Trophoblast cell (in vitro differentiated cells and primary cell): ENCODE measurements around the gene MBOAT1.

Source experiments
- DNase-seq, 2 donors: peaks; one replicate each; pipeline ENCODE4 v3.0.0-alpha.2; 2016
- H2AFZ ChIP-seq: 2 replicates; pipeline ENCODE4 v1.6.1; 2013; ENCODE audit warnings: low read length, moderate library complexity, mild to moderate bottlenecking; ENCODE audit not compliant: insufficient read depth, poor library complexity
- H2AK5ac ChIP-seq: 2 replicates; pipeline ENCODE4 v1.6.1; 2013; ENCODE audit warnings: mild to moderate bottlenecking, low read length
- H2BK120ac ChIP-seq: 2 replicates; pipeline ENCODE4 v1.6.1; 2013; ENCODE audit warnings: low read length, mild to moderate bottlenecking, moderate library complexity; ENCODE audit not compliant: insufficient read depth, poor library complexity
- H2BK12ac ChIP-seq: 2 replicates; pipeline ENCODE4 v1.6.1; 2013; ENCODE audit warnings: mild to moderate bottlenecking, low read length, moderate library complexity
- H2BK5ac ChIP-seq: 2 replicates; pipeline ENCODE4 v1.6.1; 2013; ENCODE audit warnings: low read length, low read depth, moderate library complexity, mild to moderate bottlenecking; ENCODE audit not compliant: poor library complexity
- H3K14ac ChIP-seq: 2 replicates; pipeline ENCODE4 v1.6.1; 2013; ENCODE audit warnings: mild to moderate bottlenecking, low read length
- H3K18ac ChIP-seq: 2 replicates; pipeline ENCODE4 v1.6.1; 2013; ENCODE audit warnings: mild to moderate bottlenecking, low read length
- H3K23ac ChIP-seq: 2 replicates; pipeline ENCODE4 v1.6.1; 2013; ENCODE audit warnings: low read length
- H3K27ac ChIP-seq: 2 replicates; pipeline ENCODE4 v1.5.1; 2013; ENCODE audit warnings: low read depth, mild to moderate bottlenecking, inconsistent platforms, low read length, moderate library complexity
- H3K27me3 ChIP-seq: 2 replicates; pipeline ENCODE4 v1.6.1; 2013; ENCODE audit warnings: inconsistent platforms, mild to moderate bottlenecking, low read length, moderate library complexity; ENCODE audit not compliant: insufficient read depth
- H3K36me3 ChIP-seq, 2 experiments: 1 replicate in 1 of 2; 2 replicates in 1 of 2; pipeline ENCODE4 v1.6.1; 2013; ENCODE audit warnings: low read length in 2 of 2, mild to moderate bottlenecking in 2 of 2, moderate library complexity in 1 of 2; ENCODE audit not compliant: insufficient read depth in 2 of 2, control insufficient read depth in 1 of 2
- H3K4ac ChIP-seq: 2 replicates; pipeline ENCODE4 v1.6.1; 2013; ENCODE audit warnings: low read depth, mild to moderate bottlenecking, low read length, moderate library complexity
- H3K4me1 ChIP-seq, 2 experiments: 1 replicate in 1 of 2; 2 replicates in 1 of 2; pipeline ENCODE4 v1.6.1; 2013; ENCODE audit warnings: low read length in 2 of 2, mild to moderate bottlenecking in 2 of 2, moderate library complexity in 1 of 2; ENCODE audit not compliant: insufficient read depth in 2 of 2, control insufficient read depth in 1 of 2
- H3K4me2 ChIP-seq: 2 replicates; pipeline ENCODE4 v1.6.1; 2013; ENCODE audit warnings: inconsistent platforms, mild to moderate bottlenecking, low read length, moderate library complexity
- H3K4me3 ChIP-seq: 2 replicates; pipeline ENCODE4 v1.5.1; 2013; ENCODE audit warnings: mild to moderate bottlenecking, low read depth, low read length, inconsistent platforms
- H3K79me1 ChIP-seq: one replicate; pipeline ENCODE4 v1.6.1; 2013; ENCODE audit warnings: low read length
- H3K79me2 ChIP-seq: 2 replicates; pipeline ENCODE4 v1.6.1; 2013; ENCODE audit warnings: low read length, mild to moderate bottlenecking; ENCODE audit not compliant: control insufficient read depth, insufficient read depth, poor library complexity
- H3K9ac ChIP-seq: 2 replicates; pipeline ENCODE4 v1.6.1; 2013; ENCODE audit warnings: mild to moderate bottlenecking, low read length
- H3K9me3 ChIP-seq: 2 replicates; pipeline ENCODE4 v1.6.1; 2013; ENCODE audit warnings: low read depth, mild to moderate bottlenecking, control low read depth, inconsistent platforms, low read length; ENCODE audit not compliant: insufficient read depth
- H4K12ac ChIP-seq: 2 replicates; pipeline ENCODE4 v1.6.1; 2013; ENCODE audit warnings: low read depth, mild to moderate bottlenecking, low read length, moderate library complexity
- H4K8ac ChIP-seq: 2 replicates; pipeline ENCODE4 v1.6.1; 2013; ENCODE audit warnings: low read depth, mild to moderate bottlenecking, low read length, moderate library complexity
- H4K91ac ChIP-seq: one replicate; pipeline ENCODE4 v1.6.1; 2013; ENCODE audit warnings: low read depth, mild to moderate bottlenecking, low read length, moderate library complexity
- WGBS: extraction: QIAGEN DNeasy Blood & Tissue Kit; methylation state at CpG from one replicate; pipeline ENCODE4 v1.1.7; 2013; ENCODE audit warnings: missing lambda C conversion rate; ENCODE audit not compliant: insufficient read length, insufficient coverage; ENCODE audit errors: extremely low coverage; 5-methylcytosine and 5-hydroxymethylcytosine counted together

The MBOAT1 gene

GRCh38 chr6:20068421-20068988 is 143.8 kb downstream of the MBOAT1 start:
- H3K79me1 ChIP-seq, result no peaks in the 10 kb centered on the region
- no peak overlapping the region for H4K91ac ChIP-seq
- H4K8ac ChIP-seq, result no peak overlapping the region
- H3K79me2 ChIP-seq, result no peaks in the 10 kb centered on the region
- no peak for DNase-seq
- H2AFZ ChIP-seq, result no peak overlapping the region
- H4K12ac ChIP-seq, result no peak overlapping the region
- no CpG with 5 or more reads among the region's 10 CpGs for WGBS
- no peak overlapping the region for H3K4me2 ChIP-seq
- H3K27ac ChIP-seq, result no peak overlapping the region
- H3K4me1 ChIP-seq, result no peaks in the 10 kb centered on the region
- H3K27me3 ChIP-seq, result no peaks in the 10 kb centered on the region
- H2BK12ac ChIP-seq, result no peak overlapping the region
- H3K36me3 ChIP-seq, result no peaks in the 10 kb centered on the region
- H3K9me3 ChIP-seq, result no peaks in the 10 kb centered on the region
- no peak overlapping the region for H3K23ac ChIP-seq
- H3K14ac ChIP-seq, result no peak overlapping the region
- H2AK5ac ChIP-seq, result no peak overlapping the region
- H2BK5ac ChIP-seq, result no peak overlapping the region
- no peak overlapping the region for H3K4ac ChIP-seq
- H3K4me3 ChIP-seq, result no peak overlapping the region
- no peak overlapping the region for H3K18ac ChIP-seq
- H2BK120ac ChIP-seq, result no peak overlapping the region
- no peak overlapping the region for H3K9ac ChIP-seq

- Histone ChIP-seq H3K4me2 (no peak overlapping the region), H4K91ac (no peak overlapping the region), H2BK12ac (no peak overlapping the region), H3K18ac (no peak overlapping the region), H3K23ac (no peak overlapping the region), H3K79me2 (no peaks in the 10 kb centered on the region), H3K9me3 (no peaks in the 10 kb centered on the region), H3K36me3 (no peaks in the 10 kb centered on the region), H2BK5ac (no peak overlapping the region), H3K27me3 (no peaks in the 10 kb centered on the region), H3K27ac (no peak overlapping the region), H2AK5ac (no peak overlapping the region), H3K9ac (no peak overlapping the region), H3K79me1 (no peaks in the 10 kb centered on the region), H3K4me3 (no peak overlapping the region), H2BK120ac (no peak overlapping the region), H2AFZ (no peak overlapping the region), H3K14ac (no peak overlapping the region), H3K4ac (no peak overlapping the region), H4K8ac (no peak overlapping the region), H4K12ac (no peak overlapping the region), H3K4me1 (no peaks in the 10 kb centered on the region)
- WGBS, result no CpG with 5 or more reads among the region's 5 CpGs
- no peak for DNase-seq
These were observed 150.3 kb downstream of the MBOAT1 start for GRCh38 chr6:20061952-20062351.

- Histone ChIP-seq H2BK5ac (no peak overlapping the region), H3K27ac (no peak overlapping the region), H3K79me2 (no peaks in the 10 kb centered on the region), H3K4me2 (no peak overlapping the region), H3K4me1 (no peaks in the 10 kb centered on the region), H3K27me3 (no peaks in the 10 kb centered on the region), H2BK120ac (no peak overlapping the region), H3K18ac (no peak overlapping the region), H3K9ac (no peak overlapping the region), H3K23ac (no peak overlapping the region), H3K4ac (no peak overlapping the region), H2BK12ac (no peak overlapping the region), H3K36me3 (no peaks in the 10 kb centered on the region), H4K91ac (no peak overlapping the region), H3K14ac (no peak overlapping the region), H3K9me3 (no peaks in the 10 kb centered on the region), H3K4me3 (no peak overlapping the region), H2AFZ (no peak overlapping the region), H4K8ac (no peak overlapping the region), H3K79me1 (no peaks in the 10 kb centered on the region), H4K12ac (no peak overlapping the region), H2AK5ac (no peak overlapping the region)
- WGBS, result no CpG with 5 or more reads among the region's 1 CpG
- DNase-seq, result no peak
These were observed 152.0 kb downstream of the MBOAT1 start for GRCh38 chr6:20060252-20060651.

GRCh38 chr6:20058912-20059311 is 153.4 kb downstream of the MBOAT1 start:
- H3K4me2 ChIP-seq, result no peak overlapping the region
- no peak overlapping the region for H2AK5ac ChIP-seq
- H3K9me3 ChIP-seq, result no peaks in the 10 kb centered on the region
- no peak overlapping the region for H3K23ac ChIP-seq
- H2BK5ac ChIP-seq, result no peak overlapping the region
- no peak overlapping the region for H3K14ac ChIP-seq
- no peaks in the 10 kb centered on the region for H3K36me3 ChIP-seq
- no peak overlapping the region for H3K27ac ChIP-seq
- H3K79me1 ChIP-seq, result no peaks in the 10 kb centered on the region
- no peak overlapping the region for H4K12ac ChIP-seq
- no peak overlapping the region for H2BK12ac ChIP-seq
- H3K4me1 ChIP-seq, result no peaks in the 10 kb centered on the region
- H2AFZ ChIP-seq, result no peak overlapping the region
- no peak overlapping the region for H4K8ac ChIP-seq
- DNase-seq, result no peak
- H4K91ac ChIP-seq, result no peak overlapping the region
- no peaks in the 10 kb centered on the region for H3K27me3 ChIP-seq
- no peak overlapping the region for H3K4ac ChIP-seq
- no peak overlapping the region for H2BK120ac ChIP-seq
- no peaks in the 10 kb centered on the region for H3K79me2 ChIP-seq
- no CpG with 5 or more reads among the region's 3 CpGs for WGBS
- no peak overlapping the region for H3K9ac ChIP-seq
- H3K18ac ChIP-seq, result no peak overlapping the region
- H3K4me3 ChIP-seq, result no peak overlapping the region
